Coronary artery (tissue), 2 donors: ENCODE results near the gene PNMA6E.

Source experiments
- DNase-seq: peaks from one replicate; pipeline ENCODE4 v3.0.0-alpha.2; 2017; ENCODE audit warnings: low spot score
- H3K27ac ChIP-seq, 2 donors: fragments of 200-600 bp; sonication (generic); one replicate each; pipeline ENCODE4 v1.5.1; 2016 to 2019
- H3K4me3 ChIP-seq: fragments of 200-600 bp; sonication (generic); 2 replicates; pipeline ENCODE4 v1.5.1; 2016; ENCODE audit warnings: mild to moderate bottlenecking, moderate library complexity
- TF ChIP-seq, protein P1 (sequence below): fragments of 200-600 bp; sonication (generic); IDR thresholded peaks from one replicate; pipeline ENCODE4 v1.5.1; 2019; ENCODE audit warnings: antibody characterized with exemption

The PNMA6E gene

DNA sequence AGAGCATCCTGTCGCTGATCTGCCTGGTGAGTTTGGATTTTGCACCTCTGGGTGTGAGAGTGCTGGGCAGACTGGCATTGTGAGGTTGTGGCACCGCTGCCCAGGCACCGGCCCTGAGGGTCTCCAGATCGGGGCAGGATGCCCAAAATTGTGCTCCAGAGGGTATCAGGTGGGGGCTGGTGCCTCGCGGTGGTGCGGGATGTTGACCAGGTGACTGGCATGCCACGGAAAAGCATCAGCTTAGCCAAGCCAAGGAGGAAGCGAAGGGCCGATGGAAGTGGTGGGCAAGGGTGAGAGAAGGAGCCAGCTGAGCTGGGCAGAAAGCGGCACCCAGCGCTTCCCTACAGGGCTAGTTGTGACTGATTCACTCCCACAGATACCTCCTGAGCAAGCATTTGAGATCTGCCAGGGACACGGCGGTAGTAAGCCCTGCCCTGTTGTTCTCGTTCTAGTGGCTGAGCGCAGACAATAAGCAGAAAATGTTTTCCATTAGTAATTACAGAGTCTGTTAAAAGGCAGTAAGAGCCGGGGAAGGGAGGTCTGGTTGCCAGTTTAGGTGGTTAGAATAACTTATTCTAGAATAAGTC is 10.9 kb upstream of the PNMA6E start:
- TF ChIP-seq, protein P1, sequence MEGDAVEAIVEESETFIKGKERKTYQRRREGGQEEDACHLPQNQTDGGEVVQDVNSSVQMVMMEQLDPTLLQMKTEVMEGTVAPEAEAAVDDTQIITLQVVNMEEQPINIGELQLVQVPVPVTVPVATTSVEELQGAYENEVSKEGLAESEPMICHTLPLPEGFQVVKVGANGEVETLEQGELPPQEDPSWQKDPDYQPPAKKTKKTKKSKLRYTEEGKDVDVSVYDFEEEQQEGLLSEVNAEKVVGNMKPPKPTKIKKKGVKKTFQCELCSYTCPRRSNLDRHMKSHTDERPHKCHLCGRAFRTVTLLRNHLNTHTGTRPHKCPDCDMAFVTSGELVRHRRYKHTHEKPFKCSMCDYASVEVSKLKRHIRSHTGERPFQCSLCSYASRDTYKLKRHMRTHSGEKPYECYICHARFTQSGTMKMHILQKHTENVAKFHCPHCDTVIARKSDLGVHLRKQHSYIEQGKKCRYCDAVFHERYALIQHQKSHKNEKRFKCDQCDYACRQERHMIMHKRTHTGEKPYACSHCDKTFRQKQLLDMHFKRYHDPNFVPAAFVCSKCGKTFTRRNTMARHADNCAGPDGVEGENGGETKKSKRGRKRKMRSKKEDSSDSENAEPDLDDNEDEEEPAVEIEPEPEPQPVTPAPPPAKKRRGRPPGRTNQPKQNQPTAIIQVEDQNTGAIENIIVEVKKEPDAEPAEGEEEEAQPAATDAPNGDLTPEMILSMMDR, result no peak
- Histone ChIP-seq H3K27ac (no peak overlapping the region), H3K4me3 (peak overlapping the region; percentile 74)
- no peak for DNase-seq

DNA sequence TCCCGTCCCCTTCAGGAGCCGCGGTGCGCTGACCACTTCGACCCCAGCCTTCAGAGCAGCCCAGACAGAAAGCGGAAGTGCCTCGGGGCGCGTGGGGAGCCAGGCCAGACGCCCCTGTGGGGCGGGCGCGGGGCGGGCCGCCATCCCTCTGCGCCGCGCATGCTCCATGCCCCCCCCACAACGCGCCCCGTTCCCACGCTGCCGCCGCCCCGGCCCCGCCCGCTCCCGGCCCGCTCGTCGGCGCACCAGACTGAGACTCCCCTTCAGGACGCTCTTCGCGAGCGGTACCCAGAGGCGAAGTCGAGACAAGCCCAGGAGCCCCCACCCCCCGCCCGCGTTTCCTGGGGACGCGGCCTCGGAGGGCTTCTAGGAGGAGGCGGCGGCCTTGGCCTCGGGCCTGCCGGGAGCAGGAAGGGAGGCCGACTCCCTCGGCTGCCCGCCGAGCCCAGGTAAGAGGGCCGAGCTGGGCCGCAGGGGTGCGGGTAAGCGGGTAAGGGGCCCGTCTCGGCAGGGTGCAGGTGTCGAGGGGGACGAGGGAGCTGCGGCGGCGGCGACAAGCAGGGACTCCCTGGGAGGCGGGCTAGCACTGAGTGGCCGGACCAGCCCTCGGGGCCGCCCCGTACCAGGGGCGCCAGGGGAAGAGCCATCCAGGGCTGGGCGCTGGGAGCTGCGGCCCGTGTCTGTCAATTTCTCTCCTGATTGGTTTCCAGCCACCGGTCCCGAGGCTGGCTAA is 10.3 kb upstream of the PNMA6E start, which contains the start of gene ZFP92:
ZFP92 (plus strand) TSS at position 218 of the 733 bp plus-strand sequence. CDS start 6,851 bp downstream, outside the sequence.
- Histone ChIP-seq H3K4me3 (peak within 1 kb of the TSS; percentile 74), H3K27ac (no peak within 1 kb of the TSS)
- no peak for DNase-seq
- TF ChIP-seq, protein P1, result no peak

DNA sequence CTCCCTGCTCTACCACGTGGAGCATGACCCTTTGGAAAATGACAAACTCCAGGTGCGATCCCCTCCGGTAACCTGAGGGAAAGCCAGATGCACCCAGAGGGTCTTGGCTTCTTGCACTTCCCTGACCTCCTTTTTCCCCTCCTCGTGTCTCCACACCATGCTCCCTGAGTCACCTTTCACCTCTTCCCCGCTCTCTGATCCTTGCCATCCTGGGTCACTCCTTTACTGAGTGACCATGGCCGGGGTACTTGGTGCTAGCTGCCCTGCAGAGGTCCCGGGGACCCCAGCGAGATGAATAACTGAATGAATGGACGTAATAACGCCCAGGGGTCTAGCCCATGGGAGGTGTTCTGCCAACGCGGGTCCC is 9.7 kb upstream of the PNMA6E start:
- H3K27ac ChIP-seq, result no peak overlapping the region
- TF ChIP-seq, protein P1, result no peak
- H3K4me3 ChIP-seq, result peak overlapping the region; percentile 74
- DNase-seq, result no peak

DNA sequence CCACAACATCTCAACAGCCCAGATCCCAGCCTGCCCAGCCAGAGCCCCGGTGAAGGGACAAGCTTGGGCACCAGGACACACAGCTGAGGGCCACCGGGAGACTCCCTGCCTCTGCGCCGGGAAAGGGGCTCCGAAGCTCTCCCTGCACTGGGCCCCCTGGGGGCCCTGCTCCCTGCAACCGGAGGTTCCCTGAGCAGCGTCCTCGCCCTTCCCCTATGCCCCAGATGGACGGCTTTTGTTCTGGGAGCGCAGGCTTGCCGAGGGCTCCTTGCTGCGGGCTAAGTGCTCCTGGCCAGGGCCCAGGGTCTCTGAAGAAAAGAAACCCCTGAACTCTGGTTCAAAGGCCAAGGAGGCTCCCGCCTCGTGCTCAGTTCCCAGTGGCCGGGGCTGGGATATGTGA is 9.2 kb upstream of the PNMA6E start:
- TF ChIP-seq, protein P1, result no peak
- Histone ChIP-seq H3K4me3 (no peak overlapping the region), H3K27ac (no peak overlapping the region)
- DNase-seq, result no peak

DNA sequence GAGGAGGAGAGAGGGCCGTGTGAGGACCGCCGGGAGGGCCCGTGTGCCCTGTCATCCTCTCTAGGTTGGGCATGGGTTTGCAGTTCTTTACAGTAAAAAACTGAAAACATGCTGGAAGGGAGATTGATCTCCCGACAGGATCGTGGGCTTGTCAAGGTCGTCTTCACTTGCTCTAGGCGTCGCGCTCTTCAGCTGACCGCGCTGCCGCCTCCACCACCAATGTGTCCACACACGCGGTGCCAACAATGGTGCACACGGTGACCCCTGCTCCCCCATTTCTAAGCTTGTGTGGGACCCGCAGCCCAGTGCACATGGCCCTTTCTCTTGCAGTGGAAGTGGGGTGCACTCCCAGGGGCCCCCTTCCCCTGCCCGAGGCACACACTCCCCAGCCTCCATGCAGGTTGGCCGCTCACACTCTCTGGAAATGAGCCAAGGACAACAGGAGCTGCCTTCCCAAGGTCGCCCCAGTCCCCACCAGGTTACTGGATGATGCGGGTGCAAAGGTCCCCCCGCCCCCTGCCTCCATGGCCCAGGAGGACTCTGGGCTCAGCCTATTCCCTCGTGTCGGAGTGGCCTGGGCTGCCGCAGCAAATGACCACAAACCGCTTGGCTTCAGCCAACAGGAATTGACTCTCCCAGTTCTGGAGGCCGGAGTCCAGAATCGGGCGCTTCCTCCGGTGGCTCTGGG is 8.4 kb upstream of the PNMA6E start:
- TF ChIP-seq, protein P1, result no peak
- Histone ChIP-seq H3K4me3 (no peak overlapping the region), H3K27ac (no peak overlapping the region)
- DNase-seq, result no peak

DNA sequence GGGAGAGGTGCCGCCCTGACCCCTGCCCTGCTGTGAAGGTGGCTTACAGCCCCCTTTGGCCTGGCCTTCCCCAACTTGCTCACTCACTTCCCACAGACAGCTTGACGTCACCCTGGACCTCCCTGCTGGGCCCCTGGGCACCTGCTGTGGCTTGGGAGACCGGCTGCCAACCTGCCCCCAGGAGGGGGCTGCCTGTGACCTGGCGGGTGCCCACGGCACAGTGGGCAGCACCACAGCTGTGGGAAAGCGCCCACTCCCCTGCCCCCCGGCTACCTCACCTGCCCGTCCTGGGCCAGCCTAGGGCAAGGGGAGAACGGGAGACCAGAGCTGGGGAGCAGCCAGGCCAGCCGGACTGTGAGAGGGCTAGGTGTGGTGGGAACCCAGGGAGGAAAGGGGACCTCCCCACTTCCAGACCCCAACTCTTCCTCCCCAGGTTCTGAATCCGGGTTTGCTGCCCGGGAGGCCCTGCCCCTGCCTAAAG is 7.8 kb upstream of the PNMA6E start:
- no peak for DNase-seq

More for the DNA sequence above, 7.8 kb upstream of the PNMA6E start:
- TF ChIP-seq, protein P1, result no peak
- H3K27ac ChIP-seq, result no peak overlapping the region
- no peak overlapping the region for H3K4me3 ChIP-seq
